ENCODE results near the gene PLAAT5. TPM values are rescaled to one million over a fixed set of nuclear protein-coding genes. Genes with fewer than 3 reads are reported as not detected.
A peak's percentile ranks its signal among the peaks of the same experiment; 100 is the strongest.

The PLAAT5 gene
- total and polyA plus RNA-seq, 2 of the 8 experiments (the other 6 are each of a cell fraction or from before 2014, with no cell fraction given): 16.0 to 18.7 TPM

- Histone ChIP-seq H3K18ac (ENCODE audit: extremely low read depth, low read length) (no peak overlapping the region), H4K5ac (ENCODE audit: insufficient read length, low read depth, low read length) (no peak overlapping the region), H3K27ac (ENCODE audit: low read depth, low read length) (no peak overlapping the region), H3K4me2 (ENCODE audit: insufficient read depth in 1 of 2, low read depth in 2 of 2, low read length in 2 of 2) (peak overlapping the region in 1 of 2 experiments; percentile 62; a peak in 2 of 4 replicates), H2BK5ac (ENCODE audit: low read depth, low read length) (no peak overlapping the region), H2AK5ac (ENCODE audit: low read depth, low read length) (no peak overlapping the region), H3K23me2 (ENCODE audit: low read depth, low read length) (peaks cover 7% of the 10 kb centered on the region; the same call in 1 of the 2 replicates), H3K9ac (replicated peaks in 1 of 4; ENCODE audit: extremely low read depth in 1 of 4, low read depth in 3 of 4, low read length in 3 of 4) (no peak overlapping the region), H3K14ac (ENCODE audit: insufficient read length) (no peak overlapping the region), H3K79me2 (ENCODE audit: control insufficient read depth in 1 of 2, insufficient read depth in 2 of 2, low read length in 2 of 2) (no peaks in the 10 kb centered on the region), H3K9me3 (ENCODE audit: insufficient read depth in 2 of 2, low read depth in 1 of 2, low read length in 1 of 2) (peaks cover 3 to 9% of the 10 kb centered on the region in 2 experiments; a peak in 2 of 4 replicates), H2BK20ac (ENCODE audit: low read length) (no peak overlapping the region), H2BK120ac (replicated peaks; ENCODE audit: low read depth, low read length) (no peak overlapping the region), H3K56ac (replicated peaks; ENCODE audit: insufficient read length, low read depth, low read length) (no peak overlapping the region), H2AFZ (ENCODE audit: low read length) (no peak overlapping the region), H4K91ac (replicated peaks; ENCODE audit: insufficient read length, low read length) (no peak overlapping the region), H2BK12ac (ENCODE audit: low read depth, low read length) (no peak overlapping the region; the same call in 1 of the 2 replicates), H3K79me1 (ENCODE audit: low read depth, low read length) (no peaks in the 10 kb centered on the region), H3K4ac (replicated peaks; ENCODE audit: insufficient read length, low read depth, low read length) (no peak overlapping the region), H3K36me3 (ENCODE audit: control insufficient read depth in 2 of 4, insufficient read depth in 4 of 4, low read length in 3 of 4) (peaks cover 0 to 4% (median 0%) of the 10 kb centered on the region in 4 experiments; a peak in 1 of 8 replicates), H3K23ac (ENCODE audit: insufficient read length) (no peak overlapping the region), H2BK15ac (ENCODE audit: low read length) (no peak overlapping the region), H4K8ac (ENCODE audit: extremely low read depth, insufficient read depth, low read length) (no peak overlapping the region), H3K27me3 (replicated peaks in 1 of 4; ENCODE audit: control insufficient read depth in 3 of 4, extremely low read depth in 1 of 4, insufficient read depth in 3 of 4, low read length in 3 of 4) (no peaks in the 10 kb centered on the region; a peak in 1 of 7 replicates), H3K4me1 (replicated peaks in 1 of 4; ENCODE audit: control insufficient read depth in 3 of 4, insufficient read depth in 4 of 4, low read length in 3 of 4) (peaks cover 6 to 10% (median 9%) of the 10 kb centered on the region in 4 experiments; a peak in 5 of 7 replicates), H3K4me3 (ENCODE audit: extremely low read depth in 1 of 4, insufficient read depth in 2 of 4, low read depth in 3 of 4, low read length in 4 of 4) (peak overlapping the region in 1 of 4 experiments; percentile 69; a peak in 1 of 8 replicates), H4K20me1 (replicated peaks in 1 of 2; ENCODE audit: control insufficient read depth in 1 of 2, insufficient read depth in 2 of 2, low read length in 2 of 2) (no peaks in the 10 kb centered on the region)
- POLR2A ChIA-PET (ENCODE audit: partially characterized antibody): no interaction called here
- FAIRE-seq (no peak), DNase-seq (ENCODE audit: low read depth in 1 of 2, low spot score in 2 of 2) (no peak)
- 89% methylated on average over 1 of the region's 1 CpG; no CpG with 5 or more reads in 1 of the 2 experiments for WGBS, 2 experiments (ENCODE audit: extremely low coverage in 1 of 2, insufficient coverage in 1 of 2, insufficient read length in 1 of 2, insufficient replicate concordance in 2 of 2, low coverage in 1 of 2, low lambda C conversion rate in 2 of 2, missing lambda C conversion rate in 1 of 2)
- CTCF ChIA-PET (ENCODE audit: partially characterized antibody): interaction anchor here (0.9 to 5.4 kb wide), 3 partner anchors 13 to 62 kb away, joined by 3 to 63 read pairs (median 54); partner anchors contain the start of gene LGALS12
- no peak for TF ChIP-seq MAX (IDR thresholded peaks at IDR 0.05)
- no peak for TF ChIP-seq CHD2 (IDR thresholded peaks at IDR 0.05; ENCODE audit: low read length)
- no peak for TF ChIP-seq CBX8 (IDR thresholded peaks at IDR 0.05; ENCODE audit: borderline replicate concordance, low read depth, low read length)
- no peak for TF ChIP-seq SP1 (IDR thresholded peaks at IDR 0.05; ENCODE audit: low read depth, low read length)
- TF ChIP-seq SIRT6 (IDR thresholded peaks at IDR 0.05; ENCODE audit: low read length): no peak
- no peak for TF ChIP-seq CTCF (IDR thresholded peaks at IDR 0.05; ENCODE audit: control extremely low read depth in 1 of 3, insufficient read depth in 1 of 3, low read depth in 1 of 3, low read length in 3 of 3)
- TF ChIP-seq RBBP5 (IDR thresholded peaks at IDR 0.05; ENCODE audit: borderline replicate concordance, low read depth, low read length): no peak
- no peak for TF ChIP-seq TAF1 (IDR thresholded peaks at IDR 0.05; ENCODE audit: low read depth, low read length)
- TF ChIP-seq MAFK (IDR thresholded peaks at IDR 0.05; ENCODE audit: low read depth, low read length): no peak
- no peak for TF ChIP-seq SP4 (IDR thresholded peaks at IDR 0.05; ENCODE audit: low read length)
- no peak for TF ChIP-seq EGR1 (IDR thresholded peaks at IDR 0.05; ENCODE audit: borderline replicate concordance, low read depth, low read length)
- no peak for TF ChIP-seq CHD1 (IDR thresholded peaks at IDR 0.05; ENCODE audit: low read depth, low read length)
Observed at GRCh38 chr11:63492441-63492840, 1.5 kb upstream of the PLAAT5 start.
